AG09309 (cell line): ENCODE data around the gene AFAP1L2.

Source experiments
- DNase-seq: peaks from one replicate; pipeline ENCODE4 v3.0.0-alpha.2; 2010; ENCODE audit warnings: low read depth
- H3K4me3 ChIP-seq: 2 replicates; pipeline ENCODE4 v1.5.1; 2011; ENCODE audit warnings: mild to moderate bottlenecking, low read depth, low read length, moderate library complexity; ENCODE audit not compliant: control insufficient read depth
- TF ChIP-seq, protein P1 (sequence below): IDR thresholded peaks from 2 replicates; pipeline ENCODE4 v1.5.1; 2011; ENCODE audit warnings: mild to moderate bottlenecking, low read depth, low read length, inconsistent platforms; ENCODE audit not compliant: insufficient read depth, control insufficient read depth; ENCODE audit errors: missing control alignments

The AFAP1L2 gene

DNA sequence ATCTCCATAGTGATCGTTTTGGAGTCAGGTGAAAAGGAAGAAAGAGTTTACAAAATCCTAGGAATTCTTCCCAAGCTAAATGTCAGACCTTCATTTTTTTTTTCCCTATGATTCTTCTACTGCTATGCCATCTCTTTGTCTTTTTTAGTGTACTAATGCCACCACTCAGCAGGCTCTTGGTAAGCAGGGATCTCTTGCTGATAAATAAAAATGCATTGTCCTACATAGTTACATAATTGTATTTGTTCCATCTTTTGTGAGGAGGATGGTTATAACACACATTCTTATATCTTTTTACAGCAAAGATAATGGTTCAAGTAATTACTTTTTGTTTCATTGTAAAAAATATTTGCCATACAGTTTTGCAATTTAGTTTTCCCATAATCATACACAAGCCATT, 36.8 kb upstream of the AFAP1L2 start:
- no peak overlapping the region for H3K4me3 ChIP-seq
- DNase-seq, result no peak
- TF ChIP-seq, protein P1, sequence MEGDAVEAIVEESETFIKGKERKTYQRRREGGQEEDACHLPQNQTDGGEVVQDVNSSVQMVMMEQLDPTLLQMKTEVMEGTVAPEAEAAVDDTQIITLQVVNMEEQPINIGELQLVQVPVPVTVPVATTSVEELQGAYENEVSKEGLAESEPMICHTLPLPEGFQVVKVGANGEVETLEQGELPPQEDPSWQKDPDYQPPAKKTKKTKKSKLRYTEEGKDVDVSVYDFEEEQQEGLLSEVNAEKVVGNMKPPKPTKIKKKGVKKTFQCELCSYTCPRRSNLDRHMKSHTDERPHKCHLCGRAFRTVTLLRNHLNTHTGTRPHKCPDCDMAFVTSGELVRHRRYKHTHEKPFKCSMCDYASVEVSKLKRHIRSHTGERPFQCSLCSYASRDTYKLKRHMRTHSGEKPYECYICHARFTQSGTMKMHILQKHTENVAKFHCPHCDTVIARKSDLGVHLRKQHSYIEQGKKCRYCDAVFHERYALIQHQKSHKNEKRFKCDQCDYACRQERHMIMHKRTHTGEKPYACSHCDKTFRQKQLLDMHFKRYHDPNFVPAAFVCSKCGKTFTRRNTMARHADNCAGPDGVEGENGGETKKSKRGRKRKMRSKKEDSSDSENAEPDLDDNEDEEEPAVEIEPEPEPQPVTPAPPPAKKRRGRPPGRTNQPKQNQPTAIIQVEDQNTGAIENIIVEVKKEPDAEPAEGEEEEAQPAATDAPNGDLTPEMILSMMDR, result no peak

DNA sequence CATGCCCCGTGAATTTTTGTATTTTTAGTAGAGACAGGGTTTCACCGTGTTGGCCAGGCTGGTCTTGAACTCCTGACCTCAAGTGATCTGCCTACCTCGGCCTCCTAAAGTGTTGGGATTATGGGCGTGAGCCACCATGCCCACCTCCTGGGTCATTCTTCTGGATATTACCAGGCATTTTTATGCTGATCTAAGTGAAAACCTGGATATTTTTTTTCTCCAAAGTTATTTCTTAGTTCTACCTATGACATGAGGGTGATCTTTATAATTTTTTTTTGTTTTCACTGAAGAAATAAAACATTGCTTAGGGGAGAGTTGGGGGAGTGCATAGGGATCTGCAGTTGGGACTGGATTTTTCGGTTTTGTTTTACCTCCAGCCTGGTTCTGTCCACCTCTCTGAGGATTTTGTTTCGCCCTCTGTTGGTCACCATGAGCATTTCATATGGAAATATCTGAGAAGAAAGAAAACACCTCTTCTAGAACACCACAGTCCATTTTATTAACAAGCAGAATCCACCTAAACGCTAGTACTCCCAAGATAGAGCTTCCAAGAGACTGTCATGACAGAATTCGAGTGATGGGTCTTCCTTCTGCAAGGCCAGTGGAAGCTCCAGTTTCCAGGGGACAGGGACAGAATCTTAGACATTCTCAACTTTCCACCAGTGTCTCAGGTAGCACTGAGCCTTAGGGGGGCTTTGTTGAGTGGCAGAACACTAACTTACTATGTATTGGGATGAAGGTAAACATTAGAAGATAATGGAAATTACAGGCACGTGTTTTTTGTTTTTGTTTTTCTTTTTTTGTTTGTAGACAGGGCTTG, 33.4 kb upstream of the AFAP1L2 start:
- no peak for DNase-seq
- TF ChIP-seq, protein P1, result peak; percentile 68
- no peak overlapping the region for H3K4me3 ChIP-seq

DNA sequence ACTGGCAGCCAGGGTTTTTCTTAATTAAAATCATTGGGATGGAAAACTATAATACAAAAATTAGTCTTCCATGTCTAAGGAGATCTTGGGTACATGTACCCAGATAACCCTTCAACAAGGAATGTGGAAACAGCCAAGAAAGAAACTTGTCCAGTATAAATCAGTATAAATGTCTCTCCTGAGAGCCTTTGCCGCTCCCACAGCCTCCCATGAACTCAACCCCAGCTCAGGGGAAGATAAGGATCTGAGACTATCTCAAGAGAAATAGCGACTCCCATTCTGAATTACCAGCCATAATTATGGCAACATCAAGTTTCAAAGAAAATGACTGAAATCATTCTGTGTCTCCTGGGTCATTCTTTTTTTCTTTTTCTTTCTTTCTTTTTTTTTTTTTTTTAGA, 32.6 kb upstream of the AFAP1L2 start:
- no peak overlapping the region for H3K4me3 ChIP-seq
- TF ChIP-seq, protein P1, result no peak
- DNase-seq, result no peak

DNA sequence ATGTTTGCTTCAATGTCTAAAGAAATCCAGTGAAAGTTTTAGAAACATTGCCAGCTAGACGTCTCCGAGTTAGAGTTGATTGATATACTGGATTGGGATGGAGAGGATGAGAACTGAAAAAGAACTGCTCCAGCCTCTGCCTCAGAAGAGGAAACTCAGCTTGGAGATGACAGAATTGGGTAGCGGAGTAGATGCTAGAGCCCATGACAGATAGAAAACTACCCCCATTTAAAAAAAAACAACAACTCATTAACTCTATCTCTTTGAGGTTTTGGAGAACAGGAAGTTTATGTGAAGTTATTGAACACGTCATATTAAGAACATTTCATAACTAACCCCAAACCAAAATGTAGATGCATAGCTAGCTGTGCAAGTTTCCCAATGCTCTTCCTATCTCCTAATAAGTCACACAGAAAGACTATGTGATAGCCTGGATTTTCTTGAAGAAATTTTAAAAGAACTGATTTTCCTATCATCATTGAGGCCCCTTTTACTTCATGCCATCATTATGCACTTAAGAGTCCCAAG, 28.3 kb upstream of the AFAP1L2 start:
- H3K4me3 ChIP-seq, result no peak overlapping the region
- no peak for DNase-seq
- TF ChIP-seq, protein P1, result no peak

DNA sequence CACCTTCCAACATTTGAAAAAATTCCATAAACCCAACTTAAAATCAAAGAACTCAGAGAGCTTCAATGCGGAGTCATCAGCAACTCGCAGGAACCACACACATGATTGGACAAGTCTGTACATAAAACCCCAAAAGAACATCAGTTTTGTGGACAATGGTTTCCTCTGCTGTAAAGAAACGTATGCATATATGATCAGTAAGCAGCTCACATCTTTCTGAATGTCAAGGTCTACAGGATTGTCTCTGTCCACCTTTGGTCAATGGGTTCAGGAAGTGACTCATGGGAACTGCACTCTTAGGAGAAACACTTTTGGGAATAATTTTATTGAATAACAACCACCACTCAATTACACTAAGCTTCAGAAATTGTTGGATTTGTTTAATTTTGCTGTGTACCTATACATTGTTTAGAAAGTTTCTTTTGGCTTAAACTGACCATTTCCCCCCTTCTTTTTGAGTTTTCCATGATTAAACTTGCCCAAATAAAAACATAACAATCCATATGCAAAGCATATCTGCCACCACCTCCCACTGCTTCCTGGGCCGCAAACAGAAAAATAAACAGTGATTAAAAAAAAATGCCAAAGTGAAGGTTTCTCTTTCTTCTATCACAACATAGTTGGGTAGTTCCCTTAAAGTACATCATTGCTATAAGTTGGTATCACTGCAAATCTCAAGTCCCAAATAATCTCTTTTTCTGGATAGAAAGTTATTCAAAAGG, 27.3 kb upstream of the AFAP1L2 start:
- H3K4me3 ChIP-seq, result no peak overlapping the region
- no peak for DNase-seq
- TF ChIP-seq, protein P1, result no peak

DNA sequence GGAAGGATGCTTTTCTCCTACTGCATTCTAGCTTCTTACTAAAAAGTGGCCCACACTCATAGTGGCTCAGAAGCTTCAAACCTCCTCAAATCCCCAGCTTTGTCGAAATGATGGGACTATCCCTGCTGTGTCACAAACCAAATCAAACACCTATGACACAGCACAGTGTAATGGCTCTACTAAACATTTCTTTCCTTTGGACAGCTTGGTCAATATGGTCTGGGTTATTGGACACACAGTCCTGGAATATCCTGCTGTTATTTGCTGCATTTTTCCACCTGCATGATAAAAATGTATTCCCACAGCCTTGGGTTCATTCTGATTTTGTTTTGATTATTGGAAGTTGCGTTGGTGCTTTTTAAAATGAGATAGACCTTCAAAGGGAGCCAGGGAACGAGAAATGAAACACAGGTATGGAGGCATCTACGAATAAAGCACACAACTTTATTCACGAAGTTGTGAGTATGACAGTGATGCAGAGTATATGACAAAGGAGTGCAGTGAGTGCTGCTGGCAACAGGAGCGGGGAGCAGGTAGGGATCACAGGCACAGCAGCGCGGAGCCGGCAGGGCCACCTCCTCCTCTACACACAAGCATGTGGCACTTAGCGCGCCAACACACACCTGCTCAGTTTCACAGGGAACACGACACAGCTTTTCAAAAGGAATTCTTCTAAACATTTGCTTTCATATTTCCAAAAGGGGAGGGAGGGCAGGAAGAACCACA, 26.5 kb upstream of the AFAP1L2 start:
- no peak overlapping the region for H3K4me3 ChIP-seq
- DNase-seq, result no peak
- TF ChIP-seq, protein P1, result no peak
